Muscle layer of colon (tissue), 2 donors: ENCODE results near the gene THBS3.
A peak's percentile ranks its signal among the peaks of the same experiment; 100 is the strongest.

ENCODE experiments used
- H3K27ac ChIP-seq: one replicate; pipeline ENCODE4 v1.7.0; 2013; ENCODE audit warnings: low read depth, mild to moderate bottlenecking, low read length, moderate library complexity
- H3K27me3 ChIP-seq, 2 donors: one replicate each; pipeline ENCODE4 v1.7.0; 2013; ENCODE audit warnings: low read length in 2 of 2, mild to moderate bottlenecking in 2 of 2; ENCODE audit not compliant: insufficient read depth in 2 of 2, control insufficient read depth in 1 of 2
- H3K36me3 ChIP-seq: one replicate; pipeline ENCODE4 v1.7.0; 2013; ENCODE audit warnings: mild to moderate bottlenecking, low read length; ENCODE audit not compliant: insufficient read depth
- H3K4me1 ChIP-seq: one replicate; pipeline ENCODE4 v1.7.0; 2013; ENCODE audit warnings: mild to moderate bottlenecking, low read length; ENCODE audit not compliant: insufficient read depth
- H3K4me3 ChIP-seq, 2 donors: one replicate each; pipeline ENCODE4 v1.7.0; 2013; ENCODE audit warnings: low read length in 2 of 2, low read depth in 1 of 2, mild to moderate bottlenecking in 1 of 2, moderate library complexity in 1 of 2
- H3K9ac ChIP-seq: one replicate; pipeline ENCODE4 v1.7.0; 2013; ENCODE audit warnings: low read length
- H3K9me3 ChIP-seq: one replicate; pipeline ENCODE4 v1.7.0; 2013; ENCODE audit warnings: mild to moderate bottlenecking, low read length
- donor health status: abdominal sarcoma.
- donor health status: Adenocarcinoma of cecum.

The THBS3 gene

DNA sequence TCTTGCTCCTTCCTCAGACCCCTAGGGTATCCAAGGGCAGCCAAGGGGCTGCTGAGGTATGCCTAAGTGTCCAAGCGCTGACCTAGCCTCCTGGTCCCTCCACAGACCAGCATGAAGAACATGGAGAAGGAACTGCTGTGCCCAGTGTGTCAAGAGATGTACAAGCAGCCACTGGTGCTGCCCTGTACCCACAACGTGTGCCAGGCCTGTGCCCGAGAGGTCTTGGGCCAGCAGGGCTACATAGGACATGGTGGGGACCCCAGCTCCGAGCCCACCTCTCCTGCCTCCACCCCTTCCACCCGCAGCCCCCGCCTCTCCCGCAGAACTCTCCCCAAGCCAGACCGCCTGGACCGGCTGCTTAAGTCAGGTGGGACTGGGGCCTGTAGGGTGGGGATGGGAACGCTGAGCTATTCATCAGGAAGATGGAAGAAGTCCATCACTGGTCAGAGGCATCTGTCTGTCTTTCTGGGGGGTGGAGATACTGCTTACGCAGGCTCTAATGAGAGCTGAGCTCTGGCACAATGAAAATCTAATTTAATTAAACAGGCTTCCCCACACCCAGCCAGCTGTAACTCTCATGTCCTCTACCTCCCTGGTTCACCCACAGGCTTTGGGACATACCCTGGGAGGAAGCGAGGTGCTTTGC lies 32.3 kb downstream of the THBS3 start:
- no peaks in the 10 kb centered on the region for H3K9me3 ChIP-seq
- peaks cover 23% of the 10 kb centered on the region for H3K4me1 ChIP-seq
- peaks cover under 1% of the 10 kb centered on the region for H3K36me3 ChIP-seq
- no peak overlapping the region for H3K9ac ChIP-seq
- peaks cover 0 to 23% of the 10 kb centered on the region in 2 donors for H3K27me3 ChIP-seq
- no peak overlapping the region for H3K27ac ChIP-seq
- H3K4me3 ChIP-seq = no peak overlapping the region

DNA sequence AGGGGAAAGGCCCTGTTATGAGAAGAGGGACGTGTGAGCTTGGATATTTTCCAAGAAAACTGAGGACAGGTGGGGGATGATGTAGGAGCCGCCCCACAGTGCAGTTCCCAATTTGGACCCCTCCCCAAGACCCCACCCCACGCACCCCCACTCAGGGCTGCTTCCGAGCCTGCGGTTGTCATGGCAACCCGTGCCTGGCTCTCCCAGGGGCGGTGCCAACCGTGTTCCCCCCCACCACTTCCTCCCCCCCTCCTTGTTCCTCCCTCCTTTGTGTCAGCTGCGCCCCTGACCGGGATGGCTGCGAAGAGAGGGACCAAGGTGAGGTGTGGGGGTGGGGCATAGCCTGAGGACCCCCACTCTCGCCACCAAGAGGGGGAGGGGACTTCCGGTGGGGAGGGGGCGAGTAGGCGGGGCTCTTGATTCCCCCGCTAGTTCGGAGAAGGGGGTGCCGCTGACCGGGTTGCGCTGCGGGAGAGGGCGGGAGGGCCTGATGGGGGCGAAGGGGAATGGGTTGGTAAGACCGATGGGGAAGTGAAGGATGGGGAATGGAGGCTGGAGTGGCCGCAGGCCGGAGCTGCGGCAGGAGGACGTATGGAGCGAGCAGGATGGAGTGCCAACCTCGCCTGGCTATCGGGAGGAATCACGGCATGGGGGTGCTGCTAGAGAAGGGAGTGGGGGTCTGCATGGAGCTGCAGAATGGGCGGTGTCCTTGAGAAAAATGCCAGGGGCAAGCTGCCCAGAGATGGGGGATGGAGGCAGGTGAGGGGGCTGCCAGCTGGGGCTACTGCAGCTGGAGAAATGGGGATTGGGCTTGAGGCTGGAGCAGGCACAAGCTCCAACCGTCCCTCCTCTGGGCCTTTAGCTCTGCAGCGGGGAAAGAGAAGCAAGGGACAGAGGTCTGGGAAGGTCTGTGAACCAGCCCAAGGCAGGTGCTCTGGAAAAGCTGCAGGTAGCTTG lies 33.1 kb downstream of the THBS3 start:
- H3K4me3 ChIP-seq = no peak overlapping the region
- H3K4me1 ChIP-seq = peaks cover 23% of the 10 kb centered on the region
- peaks cover 0 to 23% of the 10 kb centered on the region in 2 donors for H3K27me3 ChIP-seq
- no peaks in the 10 kb centered on the region for H3K9me3 ChIP-seq
- H3K27ac ChIP-seq = no peak overlapping the region
- H3K9ac ChIP-seq = no peak overlapping the region
- peaks cover 8% of the 10 kb centered on the region for H3K36me3 ChIP-seq

DNA sequence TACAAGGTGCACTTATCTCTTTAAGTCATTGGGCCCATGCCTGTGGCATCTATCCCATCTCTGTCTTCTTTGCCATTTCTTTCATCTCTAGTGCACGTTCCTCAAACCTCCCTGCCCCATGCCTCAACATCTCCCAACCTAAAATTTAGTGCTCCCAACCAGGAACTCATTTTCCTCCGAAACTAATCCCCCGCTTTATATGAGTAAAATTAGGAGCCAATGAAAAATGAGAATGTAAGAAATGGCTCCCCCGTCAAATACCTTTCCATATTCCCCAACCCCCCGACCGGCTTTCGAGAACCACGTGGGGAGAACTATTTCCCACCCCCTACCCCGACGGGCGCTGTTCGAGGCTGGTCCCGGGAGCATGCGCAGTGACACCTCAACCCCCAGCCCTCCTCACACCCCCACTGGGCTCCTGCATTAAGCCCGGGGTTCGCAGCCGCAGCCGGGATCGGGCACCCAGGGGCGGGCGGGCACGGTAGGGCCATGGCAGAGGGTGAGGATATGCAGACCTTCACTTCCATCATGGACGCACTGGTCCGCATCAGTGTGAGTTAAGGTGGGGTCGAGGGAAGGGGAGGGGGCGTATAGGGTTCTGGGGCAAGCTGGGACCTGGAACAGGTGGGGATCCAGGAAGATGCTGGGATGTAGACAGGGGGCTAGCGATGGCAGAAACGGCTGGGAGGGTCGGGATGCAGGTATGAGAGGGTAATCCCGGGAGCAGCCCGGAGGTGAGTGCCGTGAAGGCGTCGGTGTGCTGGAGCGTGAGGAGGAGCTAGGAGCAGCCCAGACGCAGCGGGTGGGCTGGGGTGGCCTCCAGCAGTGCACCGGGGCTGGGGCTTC lies 34.0 kb downstream of the THBS3 start, which contains the start of gene TRIM46:
TRIM46 (plus strand) TSS at position 372 of the 846 bp plus-strand sequence; CDS start at position 490, 118 bp downstream.
- Histone ChIP-seq H3K4me3 (peak within 1 kb of the TSS; percentile 35 to 90), H3K9ac (peak within 1 kb of the TSS; percentile 72), H3K27ac (peak within 1 kb of the TSS; percentile 76), H3K27me3 (peaks cover 0 to 23% of the 10 kb centered on the region in 2 donors), H3K4me1 (peaks cover 23% of the 10 kb centered on the region), H3K36me3 (peaks cover 17% of the 10 kb centered on the region), H3K9me3 (no peaks in the 10 kb centered on the region)

DNA sequence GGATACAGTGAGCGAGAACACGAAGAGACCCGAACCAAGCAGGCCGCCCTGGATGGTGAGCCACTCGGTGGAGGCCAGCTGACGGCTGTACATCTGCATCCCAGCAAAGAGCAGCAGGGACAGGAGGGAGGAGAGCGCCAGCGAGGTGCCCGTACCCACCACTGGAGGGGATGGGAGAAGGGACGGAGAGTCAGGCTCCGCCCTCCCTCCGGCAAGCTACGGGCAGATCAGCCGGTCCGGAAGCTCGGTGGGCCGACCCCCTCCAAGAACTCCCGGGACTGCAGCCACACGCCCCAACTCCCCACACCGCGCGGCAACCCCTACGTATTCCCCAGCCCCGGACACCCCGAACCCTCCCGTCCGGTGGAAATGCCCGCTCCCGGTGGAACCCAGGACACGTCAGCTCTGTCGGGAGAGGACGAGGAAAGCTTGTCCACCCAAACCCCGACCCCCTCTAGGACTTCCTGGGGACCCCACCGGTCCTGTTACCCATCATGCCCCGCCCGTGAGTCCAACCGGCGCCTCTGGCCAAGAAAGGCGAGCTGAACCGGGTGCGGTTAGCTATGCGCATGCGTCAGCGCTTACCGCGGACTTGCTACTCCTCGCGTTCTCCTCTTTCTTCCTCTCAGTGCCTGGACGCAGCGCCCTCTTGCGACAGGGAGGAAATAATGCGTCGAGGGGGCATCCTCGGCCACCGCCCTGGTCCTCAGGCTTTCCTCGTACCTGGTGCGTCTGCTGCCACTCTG lies 34.8 kb downstream of the THBS3 start, which contains the start of gene KRTCAP2:
KRTCAP2 (minus strand) TSS at position 573 of the 746 bp plus-strand sequence; CDS start at position 493, 80 bp downstream.
- H3K9ac ChIP-seq = peak within 1 kb of the TSS; percentile 72
- peaks cover 26% of the 10 kb centered on the region for H3K4me1 ChIP-seq
- H3K9me3 ChIP-seq = no peaks in the 10 kb centered on the region
- H3K36me3 ChIP-seq = peaks cover 22% of the 10 kb centered on the region
- H3K27me3 ChIP-seq = peaks cover 0 to 23% of the 10 kb centered on the region in 2 donors
- peak within 1 kb of the TSS; percentile 76 for H3K27ac ChIP-seq
- H3K4me3 ChIP-seq = peak within 1 kb of the TSS; percentile 35 to 90

DNA sequence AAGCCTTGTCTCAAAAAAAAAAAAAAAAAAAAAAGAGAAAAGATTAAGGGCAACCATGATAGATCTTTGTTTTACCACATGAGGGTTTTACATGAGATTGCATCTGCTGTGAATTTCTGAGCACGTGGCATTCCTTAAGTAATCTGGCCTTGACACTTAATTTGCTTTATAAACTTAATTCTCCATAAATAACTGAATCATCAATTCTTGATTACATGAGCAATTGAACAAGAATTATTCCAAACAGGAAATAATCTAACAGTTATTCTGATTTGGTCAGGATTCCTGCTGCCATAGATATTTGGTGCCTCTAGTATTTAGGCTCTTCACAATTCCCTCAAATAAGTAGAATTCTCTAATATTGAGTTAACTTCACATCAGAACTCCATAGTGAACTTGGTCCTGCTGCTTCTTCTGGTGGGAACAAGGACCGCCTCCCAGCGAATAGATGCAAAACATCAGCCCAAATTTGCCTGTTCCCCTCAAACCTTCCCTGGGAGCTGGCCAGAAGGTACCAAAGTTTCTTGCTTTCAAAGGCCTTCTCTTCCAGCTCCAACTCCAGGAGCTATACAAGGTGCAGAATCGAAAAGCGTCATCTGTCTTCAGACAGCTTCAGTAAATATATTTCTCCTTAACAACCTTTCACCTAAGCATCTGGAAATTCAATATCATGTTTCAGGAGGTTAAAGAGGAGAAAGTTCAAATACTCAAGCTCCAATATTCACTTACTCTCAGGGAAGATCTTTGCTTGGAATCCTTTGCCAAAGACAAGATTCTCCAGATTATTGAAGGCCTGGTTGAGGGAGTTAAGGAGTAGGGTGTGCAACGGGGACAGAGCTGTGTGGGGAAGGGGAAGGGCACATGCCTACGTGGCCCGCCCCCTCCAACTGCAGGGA lies 35.6 kb downstream of the THBS3 start:
- Histone ChIP-seq H3K36me3 (peaks cover 22% of the 10 kb centered on the region), H3K27ac (peak overlapping the region; percentile 76), H3K4me1 (peaks cover 30% of the 10 kb centered on the region), H3K27me3 (peaks cover 0 to 23% of the 10 kb centered on the region in 2 donors), H3K4me3 (peak overlapping the region; percentile 35 to 90), H3K9me3 (no peaks in the 10 kb centered on the region), H3K9ac (peak overlapping the region; percentile 72)

DNA sequence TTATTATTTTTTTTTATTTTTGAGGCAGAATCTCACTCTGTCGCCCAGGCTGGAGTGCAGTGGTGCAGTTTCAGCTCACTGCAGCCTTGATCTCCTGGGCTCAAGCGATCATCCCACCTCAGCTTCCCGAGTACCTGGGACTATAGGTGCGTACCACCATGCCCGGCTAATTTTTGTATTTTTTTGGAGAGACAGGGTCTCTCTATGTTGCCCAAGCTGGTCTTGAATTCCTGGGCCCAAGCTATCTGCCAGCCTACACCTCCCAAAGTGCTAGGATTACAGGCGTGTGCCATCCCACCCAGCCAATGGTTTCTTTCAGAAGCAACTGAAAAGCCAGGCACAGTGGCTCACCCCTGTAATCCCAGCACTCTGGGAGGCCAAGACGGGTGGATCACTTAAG lies 36.9 kb downstream of the THBS3 start:
- no peaks in the 10 kb centered on the region for H3K9me3 ChIP-seq
- H3K27me3 ChIP-seq = peaks cover 0 to 23% of the 10 kb centered on the region in 2 donors
- H3K4me1 ChIP-seq = peaks cover 25% of the 10 kb centered on the region
- H3K9ac ChIP-seq = no peak overlapping the region
- H3K27ac ChIP-seq = no peak overlapping the region
- H3K36me3 ChIP-seq = peaks cover 22% of the 10 kb centered on the region
- H3K4me3 ChIP-seq = no peak overlapping the region

DNA sequence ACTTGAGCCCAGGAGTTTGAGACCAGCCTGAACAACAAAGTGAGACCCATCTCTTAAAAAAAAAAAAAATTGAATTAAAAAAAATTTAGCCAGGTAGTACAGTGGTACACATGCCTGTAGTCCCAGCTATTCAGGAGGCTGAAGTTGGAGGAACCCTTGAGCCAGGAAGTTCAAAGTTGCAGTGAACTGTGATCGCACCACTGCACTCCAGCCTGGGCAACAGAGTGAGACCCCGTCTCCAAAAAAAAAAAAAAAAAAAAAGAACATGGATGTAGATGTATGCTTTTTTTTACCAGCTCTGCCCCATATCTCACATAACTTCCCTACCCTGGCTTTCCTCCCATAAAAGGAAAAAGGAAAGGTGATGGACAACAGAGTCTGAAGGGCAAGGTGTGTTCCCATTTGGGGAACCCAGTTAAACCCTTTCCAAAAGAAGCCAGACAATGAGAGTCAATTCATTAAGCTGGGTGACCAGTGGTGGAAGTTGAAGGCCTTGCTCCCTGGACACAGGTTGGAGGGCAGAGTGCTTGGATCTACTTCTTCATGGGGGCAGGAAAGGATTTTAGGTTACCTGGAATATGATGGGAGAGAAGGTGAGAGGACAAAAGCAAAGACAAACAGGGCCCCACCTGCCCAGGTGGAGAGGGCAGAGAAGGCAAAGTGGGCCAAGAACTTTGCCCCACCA lies 37.5 kb downstream of the THBS3 start:
- H3K9ac ChIP-seq = no peak overlapping the region
- peaks cover 0 to 18% of the 10 kb centered on the region in 2 donors for H3K27me3 ChIP-seq
- H3K4me3 ChIP-seq = no peak overlapping the region
- H3K9me3 ChIP-seq = no peaks in the 10 kb centered on the region
- no peak overlapping the region for H3K27ac ChIP-seq
- H3K4me1 ChIP-seq = peaks cover 25% of the 10 kb centered on the region
- peaks cover 22% of the 10 kb centered on the region for H3K36me3 ChIP-seq

DNA sequence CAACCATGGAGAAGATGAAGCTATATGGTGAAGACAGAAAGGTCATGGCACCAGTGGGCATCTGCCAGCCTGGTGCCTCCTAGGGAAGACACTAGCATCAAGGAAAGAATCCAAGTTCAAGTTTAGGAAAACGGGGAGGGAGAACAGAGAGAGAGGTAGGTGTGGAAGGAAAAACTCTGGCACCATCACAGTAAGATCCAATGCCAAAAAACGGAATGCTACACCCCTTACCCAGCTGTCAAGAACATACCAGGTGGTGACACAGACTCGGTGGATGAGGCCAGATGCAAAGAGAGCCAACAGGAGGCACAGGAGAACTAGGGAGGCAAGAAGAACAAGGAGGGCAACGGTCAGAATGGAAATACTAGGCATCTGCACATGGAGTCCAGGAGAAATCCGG lies 38.2 kb downstream of the THBS3 start:
- no peak overlapping the region for H3K27ac ChIP-seq
- H3K9ac ChIP-seq = no peak overlapping the region
- H3K36me3 ChIP-seq = peaks cover 22% of the 10 kb centered on the region
- H3K9me3 ChIP-seq = no peaks in the 10 kb centered on the region
- peaks cover 25% of the 10 kb centered on the region for H3K4me1 ChIP-seq
- H3K27me3 ChIP-seq = peaks cover 0 to 11% of the 10 kb centered on the region in 2 donors
- no peak overlapping the region for H3K4me3 ChIP-seq

DNA sequence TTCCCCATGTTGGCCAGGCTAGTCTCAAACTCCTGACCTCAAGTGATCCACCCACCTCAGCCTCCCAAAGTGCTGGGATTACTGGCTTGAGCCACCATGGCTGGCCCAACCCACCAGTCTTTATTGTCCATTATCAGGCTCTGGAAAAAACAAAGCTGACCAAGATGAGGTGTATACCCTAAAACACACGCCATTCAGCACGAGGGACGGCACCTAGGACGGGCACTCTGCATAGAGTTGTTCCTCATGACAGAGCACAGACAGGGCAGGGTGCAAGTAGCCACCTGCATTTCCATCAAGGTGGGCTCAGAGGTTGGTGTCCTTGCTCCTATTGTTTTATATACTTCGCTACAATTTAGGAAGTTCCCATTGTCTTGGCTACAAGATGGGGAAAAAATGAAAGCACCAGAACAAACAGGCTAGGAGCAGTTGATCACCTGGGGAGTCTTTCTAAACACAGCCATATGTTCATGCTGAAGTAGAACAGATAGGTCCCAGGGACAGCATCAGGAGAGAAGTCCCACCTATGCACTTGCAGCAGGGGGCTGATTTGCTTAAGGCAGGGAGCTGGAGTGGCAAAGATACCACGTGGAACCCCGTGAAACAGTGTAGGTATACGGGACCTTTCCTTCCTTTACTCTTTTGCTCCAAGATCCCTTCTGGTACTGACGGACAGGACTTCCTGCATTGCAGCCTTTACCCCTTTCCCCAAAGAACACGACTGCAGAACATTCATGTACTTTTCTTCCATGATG lies 39.1 kb downstream of the THBS3 start:
- Histone ChIP-seq H3K9me3 (no peaks in the 10 kb centered on the region), H3K27me3 (peaks cover 0 to 2% of the 10 kb centered on the region in 2 donors), H3K4me1 (peaks cover 24% of the 10 kb centered on the region), H3K4me3 (no peak overlapping the region), H3K9ac (no peak overlapping the region), H3K36me3 (peaks cover 22% of the 10 kb centered on the region), H3K27ac (no peak overlapping the region)
